T1000 (cell line): ENCODE results near the gene EVL.
A peak's percentile ranks its signal among the peaks of the same experiment; 100 is the strongest.
"Not testable (repeated sequence)": the region's sequence is repeated elsewhere in the genome, so short reads cannot be mapped to it uniquely, and the experiment has no call there.

Source experiments
- DNase-seq: peaks from one replicate; lab custom pipeline; 2025; ENCODE audit warnings: mixed read lengths; lab: John Stamatoyannopoulos, UW

EVL gene

GRCh38 chr14:100165831-100166440 lies 100.7 kb downstream of the EVL start:
- no peak for DNase-seq

GRCh38 chr14:100168506-100168905 lies 103.3 kb downstream of the EVL start:
- no peak for DNase-seq

DNA sequence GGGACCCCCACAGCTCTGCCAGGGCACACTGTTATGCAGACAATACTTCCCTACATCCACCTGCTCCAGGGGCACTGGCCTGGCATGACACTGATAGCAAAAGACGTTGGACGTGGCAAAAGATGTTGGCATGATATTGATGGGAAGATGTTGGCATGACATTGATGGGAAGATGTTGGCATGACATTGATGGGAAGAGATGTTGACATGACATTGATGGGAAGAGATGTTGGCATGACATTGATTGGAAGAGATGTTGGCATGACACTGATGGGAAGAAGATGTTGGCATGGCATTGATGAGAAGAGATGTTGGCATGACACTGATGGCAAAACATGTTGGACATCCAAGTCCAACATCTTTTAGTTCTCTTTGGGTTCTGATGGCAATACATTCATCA lies 105.7 kb downstream of the EVL start:
- no peak for DNase-seq

GRCh38 chr14:100172811-100173210 lies 107.6 kb downstream of the EVL start:
- no peak for DNase-seq

DNA sequence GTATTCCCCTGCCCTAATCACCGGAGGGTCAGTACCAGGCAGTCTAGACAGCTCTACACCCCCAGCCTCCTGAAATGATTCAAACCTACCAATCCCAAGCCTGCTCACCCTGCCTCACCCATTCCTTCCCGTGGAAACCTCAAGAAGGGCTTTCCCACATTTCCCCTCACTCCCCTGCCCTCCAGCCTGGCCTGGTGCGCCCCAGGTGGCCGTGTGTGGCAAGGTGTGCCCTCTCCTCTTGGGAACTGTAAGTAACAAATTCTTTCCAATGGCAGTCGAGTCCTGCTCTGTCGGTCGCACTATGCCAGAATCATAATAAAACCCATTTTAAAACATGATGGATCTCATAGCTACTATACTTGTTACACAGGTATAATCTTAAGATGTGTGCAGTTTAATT lies 108.1 kb downstream of the EVL start:
- no peak for DNase-seq

GRCh38 chr14:100176811-100177327 lies 111.6 kb downstream of the EVL start:
- no peak for DNase-seq

- no peak for DNase-seq
Measured at GRCh38 chr14:100178691-100179090, 113.5 kb downstream of the EVL start.

DNA sequence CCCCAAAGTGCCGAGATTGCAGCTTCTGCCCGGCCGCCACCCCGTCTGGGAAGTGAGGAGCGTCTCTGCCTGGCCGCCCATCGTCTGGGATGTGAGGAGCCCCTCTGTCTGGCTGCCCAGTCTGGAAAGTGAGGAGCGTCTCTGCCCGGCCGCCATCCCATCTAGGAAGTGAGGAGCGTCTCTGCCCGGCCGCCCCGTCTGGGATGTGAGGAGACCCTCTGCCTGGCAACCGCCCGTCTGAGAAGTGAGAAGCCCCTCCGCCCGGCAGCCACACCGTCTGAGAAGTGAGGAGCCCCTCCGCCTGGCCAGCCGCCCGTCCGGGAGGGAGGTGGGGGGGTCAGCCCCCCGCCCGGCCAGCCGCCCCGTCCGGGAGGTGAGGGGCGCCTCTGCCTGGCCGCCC lies 115.4 kb downstream of the EVL start:
- DNase-seq: not testable (repeated sequence)

DNA sequence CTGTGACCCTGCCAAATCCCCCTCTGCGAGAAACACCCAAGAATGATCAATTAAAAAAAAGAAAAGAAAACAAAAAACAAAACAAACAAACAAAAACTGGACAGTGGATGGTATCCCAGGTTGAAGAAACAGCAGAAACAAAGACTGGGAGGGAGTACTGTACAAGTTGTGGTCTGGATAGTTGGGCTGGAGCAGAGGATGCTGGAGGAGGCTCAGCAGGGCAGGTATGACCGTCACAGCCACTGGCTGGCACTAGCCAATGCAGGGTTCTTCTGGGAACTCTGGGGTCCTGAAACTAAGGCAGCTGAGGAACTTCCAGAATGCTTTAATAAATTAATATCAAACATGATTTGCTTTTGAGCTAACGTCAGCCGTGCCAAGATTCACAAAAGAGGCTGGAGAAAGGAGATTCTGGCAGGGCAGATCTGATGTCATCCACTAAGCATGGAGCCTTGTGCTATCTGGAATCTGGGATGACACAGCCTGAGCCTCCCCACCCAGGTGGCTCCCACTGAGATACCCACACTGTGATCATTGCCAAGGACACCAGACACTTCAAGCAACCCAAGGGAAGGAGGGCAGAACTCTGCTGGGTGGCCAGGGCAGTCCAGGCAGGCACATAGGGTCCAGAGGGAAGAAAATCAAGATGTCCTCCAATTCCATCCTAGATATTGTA lies 116.8 kb downstream of the EVL start:
- not testable (repeated sequence) for DNase-seq

DNA sequence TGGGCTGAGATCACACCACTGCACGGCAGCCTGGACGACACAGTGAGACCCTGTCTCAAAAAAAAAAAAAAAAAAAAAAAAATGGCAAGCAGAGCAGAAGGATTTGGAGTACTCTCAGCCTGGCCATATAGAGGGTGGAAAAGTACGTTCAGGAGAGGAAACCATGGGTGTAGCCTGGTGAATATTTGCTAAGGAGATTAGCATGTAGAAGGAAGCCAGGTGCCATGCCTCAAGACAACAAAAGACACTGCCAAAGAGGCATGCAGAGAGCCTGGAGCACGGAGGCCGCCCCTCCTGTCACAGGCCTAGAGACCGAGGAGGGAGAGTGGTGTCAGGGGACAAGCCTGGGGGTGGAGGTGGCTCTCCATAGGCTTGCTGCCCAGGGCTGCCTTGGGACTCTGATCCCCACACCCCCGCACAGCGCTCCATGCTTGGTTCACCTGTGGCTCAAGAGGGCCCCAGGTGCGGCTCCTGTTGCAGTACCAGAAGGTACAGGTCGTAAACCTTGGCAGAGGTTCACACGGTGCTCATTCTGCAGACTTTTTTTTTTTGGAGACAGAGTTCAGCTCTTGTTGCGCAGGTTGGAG lies 122.1 kb downstream of the EVL start:
- no peak for DNase-seq

- DNase-seq: no peak
Measured at GRCh38 chr14:100188392-100189030, 123.3 kb downstream of the EVL start.

- DNase-seq: no peak
Measured at GRCh38 chr14:100190126-100190525, 124.9 kb downstream of the EVL start.

DNA sequence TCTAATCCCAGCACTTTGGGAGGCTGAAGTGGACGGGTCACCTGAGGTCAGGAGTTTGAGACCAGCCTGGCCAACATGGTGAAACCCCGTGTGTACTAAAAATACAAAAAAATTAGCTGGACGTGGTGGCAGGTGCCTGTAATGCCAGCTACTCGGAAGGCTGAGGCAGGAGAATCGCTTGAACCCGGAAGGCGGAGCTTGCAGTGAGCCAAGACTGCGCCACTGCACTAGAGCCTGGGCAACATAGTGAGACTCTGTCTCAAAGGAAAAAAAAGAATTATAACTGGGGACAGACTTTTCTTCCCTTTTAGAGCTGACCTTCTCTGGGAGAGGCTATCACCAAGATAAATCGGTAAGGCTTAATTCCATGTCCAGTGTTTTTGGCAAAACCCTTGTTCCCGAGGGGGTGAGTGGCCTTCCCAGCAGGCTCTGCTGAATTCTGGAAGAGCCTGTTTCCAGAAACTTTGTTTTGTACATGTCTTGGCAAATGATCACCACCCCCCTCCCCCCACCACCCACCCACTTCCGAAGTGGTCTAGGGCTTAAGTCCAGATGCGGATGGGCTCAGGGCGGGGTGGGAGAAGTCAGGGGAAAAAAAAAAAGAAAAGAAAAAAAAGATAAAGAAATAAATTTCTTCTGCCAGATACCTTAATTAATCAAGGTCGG lies 126.5 kb downstream of the EVL start:
- no peak for DNase-seq

DNA sequence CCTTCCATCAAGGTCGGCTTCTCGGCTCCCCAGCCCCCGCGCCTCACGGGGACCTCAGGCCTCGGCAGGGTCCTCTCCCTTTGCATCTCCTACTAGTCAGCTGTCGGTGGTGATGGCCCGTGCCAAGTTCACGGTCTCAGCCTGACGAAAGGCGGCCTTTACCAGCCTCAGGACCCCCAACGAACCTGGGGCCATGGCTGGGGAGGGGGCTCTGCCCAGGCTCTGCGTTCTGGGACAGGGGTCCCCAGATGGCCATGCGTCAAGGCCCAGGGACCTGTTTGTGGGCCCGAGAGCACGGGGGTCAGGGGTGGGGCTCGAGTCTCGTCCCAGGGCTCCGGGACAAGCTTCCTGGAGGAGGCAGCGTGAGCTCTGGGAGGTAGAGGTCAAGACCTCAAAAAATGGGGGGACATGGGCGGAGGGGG lies 127.0 kb downstream of the EVL start:
- no peak for DNase-seq

DNA sequence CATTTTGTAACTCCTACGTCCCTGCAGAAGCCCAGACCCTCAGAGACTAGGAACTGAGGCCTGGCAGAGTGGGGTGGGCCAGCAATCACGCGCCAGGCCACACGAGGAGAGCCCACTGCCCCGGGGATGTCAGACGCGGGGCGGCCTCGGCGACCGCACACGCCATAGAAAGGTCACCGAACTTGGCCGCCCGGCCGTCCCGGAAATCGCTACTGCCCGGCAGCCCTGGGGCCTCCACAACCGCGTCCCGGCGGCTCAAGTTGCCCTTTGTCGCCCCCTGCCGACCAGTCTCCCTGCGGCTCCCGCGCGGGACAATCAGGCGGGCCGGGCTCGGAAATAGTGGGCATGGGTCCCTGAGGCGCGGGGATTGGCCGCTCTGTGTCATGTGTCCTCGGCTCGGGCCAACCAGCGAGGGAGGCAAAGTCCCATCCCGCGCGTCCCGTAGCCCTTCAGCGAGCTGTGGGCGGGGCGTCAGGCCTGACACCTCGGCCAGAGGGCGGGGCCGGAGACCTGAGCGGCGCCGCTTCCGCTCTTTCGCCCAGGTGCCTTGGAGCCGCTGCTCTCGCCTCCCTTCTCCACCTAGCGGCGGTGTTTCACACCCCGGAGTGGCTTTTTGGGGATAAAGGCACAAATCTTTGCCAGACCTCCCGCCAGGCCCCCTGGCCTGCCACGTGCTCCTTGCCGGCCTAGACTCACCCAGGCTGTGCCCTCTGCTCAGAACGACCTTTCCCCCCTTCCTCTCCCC lies 127.6 kb downstream of the EVL start:
- peak; percentile 96 for DNase-seq
